Liver (tissue), 9 donors: Measurements from ENCODE around the gene NUDT16L1. TPM values are rescaled to one million over a fixed set of nuclear protein-coding genes. Genes with fewer than 3 reads are reported as not detected.

ENCODE experiments used
- DNase-seq: peaks from one replicate; pipeline ENCODE4 v3.0.0-alpha.2; 2017; ENCODE audit warnings: low spot score
- H3K27ac ChIP-seq, 2 donors: one replicate each; pipeline ENCODE4 v1.7.0; 2013; ENCODE audit warnings: inconsistent platforms in 2 of 2, low read length in 2 of 2, control low read depth in 1 of 2, low read depth in 1 of 2, mild to moderate bottlenecking in 1 of 2
- H3K27me3 ChIP-seq, 4 donors: one replicate each; pipeline versions ENCODE4 v1.6.1 to v1.7.0; 2013; ENCODE audit warnings: low read length in 3 of 4, inconsistent platforms in 1 of 4, mild to moderate bottlenecking in 1 of 4, moderate library complexity in 1 of 4; ENCODE audit not compliant: control insufficient read depth in 4 of 4, insufficient read depth in 4 of 4
- H3K36me3 ChIP-seq, 4 donors: one replicate each; pipeline versions ENCODE4 v1.6.1 to v1.7.0; 2013; ENCODE audit warnings: low read length in 3 of 4, mild to moderate bottlenecking in 3 of 4, low read depth in 1 of 4, moderate library complexity in 1 of 4; ENCODE audit not compliant: control insufficient read depth in 4 of 4, insufficient read depth in 3 of 4
- H3K4me1 ChIP-seq, 4 donors: one replicate each; pipeline versions ENCODE4 v1.6.1 to v1.7.0; 2013; ENCODE audit warnings: low read length in 3 of 4, mild to moderate bottlenecking in 3 of 4, moderate library complexity in 1 of 4; ENCODE audit not compliant: control insufficient read depth in 4 of 4, insufficient read depth in 4 of 4
- H3K4me3 ChIP-seq, 3 donors: one replicate each; pipeline versions ENCODE4 v1.6.1 to v1.7.0; 2013; ENCODE audit warnings: low read length in 3 of 3, control low read depth in 1 of 3, low read depth in 1 of 3, mild to moderate bottlenecking in 1 of 3
- H3K9ac ChIP-seq, 2 donors: one replicate each; pipeline ENCODE4 v1.7.0; 2013; ENCODE audit warnings: low read length in 2 of 2, mild to moderate bottlenecking in 2 of 2, moderate library complexity in 2 of 2, control low read depth in 1 of 2, low read depth in 1 of 2
- H3K9me3 ChIP-seq, 4 donors: one replicate each; pipeline versions ENCODE4 v1.6.1 to v1.7.0; 2013; ENCODE audit warnings: low read length in 3 of 4; ENCODE audit not compliant: control insufficient read depth in 4 of 4
- ATF3 ChIP-seq: IDR thresholded peaks from 2 replicates; pipeline ENCODE4 v1.6.1; 2016; ENCODE audit warnings: antibody characterized with exemption
- EGR1 ChIP-seq, 2 donors: IDR thresholded peaks; 2 replicates each; pipeline ENCODE4 v1.6.1; 2016 to 2018; ENCODE audit warnings: antibody characterized with exemption in 2 of 2, low read depth in 2 of 2
- FOXA1 ChIP-seq: IDR thresholded peaks from 2 replicates; pipeline ENCODE4 v1.6.1; 2016; ENCODE audit warnings: antibody characterized with exemption
- FOXA2 ChIP-seq: IDR thresholded peaks from 2 replicates; pipeline ENCODE4 v1.6.1; 2016; ENCODE audit warnings: antibody characterized with exemption
- GABPA ChIP-seq, 2 donors: IDR thresholded peaks in 1 of 2; conservative IDR thresholded peaks in 1 of 2; 2 replicates each; pipeline ENCODE4 v1.6.1; 2016; ENCODE audit warnings: antibody characterized with exemption in 2 of 2, mild to moderate bottlenecking in 1 of 2, moderate library complexity in 1 of 2
- HNF4A ChIP-seq, 2 donors: conservative IDR thresholded peaks; 2 replicates each; pipeline ENCODE4 v1.6.1; 2016; ENCODE audit warnings: antibody characterized with exemption in 2 of 2, mild to moderate bottlenecking in 2 of 2
- JUND ChIP-seq, 2 donors: IDR thresholded peaks; 2 replicates each; pipeline ENCODE4 v1.6.1; 2016; ENCODE audit warnings: antibody characterized with exemption in 2 of 2
- MAX ChIP-seq: IDR thresholded peaks from 2 replicates; pipeline ENCODE4 v1.6.1; 2016; ENCODE audit warnings: antibody characterized with exemption
- NR2F2 ChIP-seq: IDR thresholded peaks from 2 replicates; pipeline ENCODE4 v1.6.1; 2016; ENCODE audit warnings: antibody characterized with exemption
- RAD21 ChIP-seq, 2 donors: IDR thresholded peaks; 2 replicates each; pipeline ENCODE4 v1.6.1; 2016; ENCODE audit warnings: antibody characterized with exemption in 2 of 2, mild to moderate bottlenecking in 2 of 2
- REST ChIP-seq: IDR thresholded peaks from 2 replicates; pipeline ENCODE4 v1.6.1; 2016; ENCODE audit warnings: antibody characterized with exemption, mild to moderate bottlenecking
- RXRA ChIP-seq, 2 donors: IDR thresholded peaks; 2 replicates each; pipeline ENCODE4 v1.6.1; 2017 to 2018; ENCODE audit warnings: antibody characterized with exemption in 2 of 2, mild to moderate bottlenecking in 1 of 2
- SP1 ChIP-seq: IDR thresholded peaks from 2 replicates; pipeline ENCODE4 v1.6.1; 2018; ENCODE audit warnings: antibody characterized with exemption, mild to moderate bottlenecking
- YY1 ChIP-seq: IDR thresholded peaks from 2 replicates; pipeline ENCODE4 v1.6.1; 2016; ENCODE audit warnings: antibody characterized with exemption, mild to moderate bottlenecking
- ZBTB33 ChIP-seq: IDR thresholded peaks from 2 replicates; pipeline ENCODE4 v1.6.1; 2016; ENCODE audit warnings: antibody characterized with exemption
- WGBS: extraction: QIAGEN DNeasy Blood & Tissue Kit; methylation state at CpG from one replicate; pipeline ENCODE4 v1.1.7; 2013; 5-methylcytosine and 5-hydroxymethylcytosine counted together
- polyA plus RNA-seq, 2 donors: library from polyadenylated mRNA; stranded (reverse) in 1 of 2; unstranded in 1 of 2; fragments of 200-250 nt in 1 of 2; fragments of >200 nt in 1 of 2; fragmentation: Nextera tagmentation in 1 of 2; extraction: Ambion mirVana in 1 of 2; gene quantifications; one replicate each; pipeline versions ENCODE4 v1.2.1 to v1.2.3, GENCODE V29; 2013 to 2015
- total RNA-seq, 2 donors: library from RNA; depleted of rRNA; stranded (reverse); fragments of >200 nt; gene quantifications; one replicate each; pipeline ENCODE4 v1.2.3, GENCODE V29; 2014
- donor health status: healthy.
- donor health status: healthy.
- donor health status: healthy.
- donor health status: healthy.
- donor health status: healthy.

Gene NUDT16L1
- total and polyA plus RNA-seq, 4 donors, result 22.4 to 43.4 (median 36.3) TPM

GRCh38 chr16:4676831-4677230 lies 16.5 kb upstream of the NUDT16L1 start:
- WGBS, result 56% methylated on average over 11 of the region's 11 CpGs
- H3K27me3 ChIP-seq, result no peaks in the 10 kb centered on the region
- no peak for DNase-seq
- H3K36me3 ChIP-seq, result peaks cover under 1 to 14% (median 6%) of the 10 kb centered on the region in 4 donors
- no peak overlapping the region for H3K4me3 ChIP-seq
- H3K27ac ChIP-seq, result peak overlapping the region; percentile 83 to 98
- H3K4me1 ChIP-seq, result peaks cover 6 to 66% (median 51%) of the 10 kb centered on the region in 4 donors
- no peak overlapping the region for H3K9ac ChIP-seq
- no peaks in the 10 kb centered on the region for H3K9me3 ChIP-seq
- TF ChIP-seq FOXA1 (no peak), GABPA (IDR thresholded peaks at IDR 0.05 in 1 of 2, conservative IDR thresholded peaks at IDR 0.05 in 1 of 2) (no peak), FOXA2 (no peak), JUND (IDR thresholded peaks at IDR 0.05) (no peak), YY1 (no peak), MAX (no peak), ZBTB33 (no peak), REST (no peak), NR2F2 (no peak), EGR1 (IDR thresholded peaks at IDR 0.05; ENCODE audit: low read depth in 2 of 2) (no peak), RXRA (IDR thresholded peaks at IDR 0.05) (no peak), HNF4A (conservative IDR thresholded peaks at IDR 0.05) (no peak)

GRCh38 chr16:4677390-4677789 lies 16.0 kb upstream of the NUDT16L1 start:
- Histone ChIP-seq H3K9me3 (no peaks in the 10 kb centered on the region), H3K4me1 (peaks cover 6 to 72% (median 57%) of the 10 kb centered on the region in 4 donors), H3K27me3 (no peaks in the 10 kb centered on the region), H3K4me3 (no peak overlapping the region), H3K27ac (peak overlapping the region; percentile 83 to 98), H3K9ac (no peak overlapping the region), H3K36me3 (peaks cover 3 to 12% (median 7%) of the 10 kb centered on the region in 4 donors)
- TF ChIP-seq SP1, result no peak
- no peak for TF ChIP-seq NR2F2
- TF ChIP-seq YY1, result no peak
- 70% methylated on average over 17 of the region's 17 CpGs for WGBS
- DNase-seq, result no peak

- H3K4me1 ChIP-seq, result peaks cover 12 to 78% (median 63%) of the 10 kb centered on the region in 4 donors
- no peak overlapping the region for H3K4me3 ChIP-seq
- H3K9me3 ChIP-seq, result no peaks in the 10 kb centered on the region
- H3K36me3 ChIP-seq, result peaks cover 3 to 11% (median 7%) of the 10 kb centered on the region in 4 donors
- TF ChIP-seq RAD21 (IDR thresholded peaks at IDR 0.05), result no peak
- TF ChIP-seq EGR1 (IDR thresholded peaks at IDR 0.05; ENCODE audit: low read depth in 2 of 2), result no peak
- no peak for TF ChIP-seq MAX
- no peak for TF ChIP-seq ATF3
- peak overlapping the region; percentile 91 to 98 for H3K27ac ChIP-seq
- no peak for DNase-seq
- no peaks in the 10 kb centered on the region for H3K27me3 ChIP-seq
- H3K9ac ChIP-seq, result no peak overlapping the region
- 95% methylated on average over 9 of the region's 9 CpGs for WGBS
These were observed 15.4 kb upstream of the NUDT16L1 start for GRCh38 chr16:4677994-4678393.
